ENCODE results near the gene NID2.

NID2 gene

DNA sequence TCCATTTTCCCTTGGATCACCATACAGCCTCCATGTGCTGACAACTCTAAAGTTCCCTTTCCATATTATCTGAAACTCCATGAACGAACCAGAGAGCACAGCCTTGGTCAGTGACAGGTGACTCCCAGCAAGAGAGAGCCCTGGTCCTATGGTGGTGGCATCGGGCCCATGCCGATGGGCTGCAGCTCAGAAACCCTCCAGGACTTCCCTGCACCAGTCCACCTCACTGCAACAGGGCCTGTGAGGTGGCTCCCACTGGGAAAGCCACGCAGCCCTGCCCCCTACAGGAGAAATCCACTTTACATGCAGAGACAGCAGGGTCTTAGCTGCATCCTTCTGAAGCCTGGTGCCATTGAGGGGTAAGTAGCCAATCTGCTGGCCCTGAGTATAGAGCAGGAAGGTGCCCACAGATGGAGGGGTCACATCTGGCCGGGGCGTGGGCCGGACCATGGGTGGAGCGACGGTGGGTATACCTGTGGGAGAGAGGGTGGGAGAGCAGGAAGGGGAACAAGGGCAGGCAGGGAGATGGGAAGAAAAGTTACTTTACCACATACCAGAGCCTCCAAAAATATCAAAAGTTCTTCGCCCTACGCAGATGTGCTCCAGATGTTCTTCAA, 54.8 kb downstream of the NID2 start:
- DNase-seq (ENCODE audit: low read depth), result no peak
- TF ChIP-seq, protein P1, sequence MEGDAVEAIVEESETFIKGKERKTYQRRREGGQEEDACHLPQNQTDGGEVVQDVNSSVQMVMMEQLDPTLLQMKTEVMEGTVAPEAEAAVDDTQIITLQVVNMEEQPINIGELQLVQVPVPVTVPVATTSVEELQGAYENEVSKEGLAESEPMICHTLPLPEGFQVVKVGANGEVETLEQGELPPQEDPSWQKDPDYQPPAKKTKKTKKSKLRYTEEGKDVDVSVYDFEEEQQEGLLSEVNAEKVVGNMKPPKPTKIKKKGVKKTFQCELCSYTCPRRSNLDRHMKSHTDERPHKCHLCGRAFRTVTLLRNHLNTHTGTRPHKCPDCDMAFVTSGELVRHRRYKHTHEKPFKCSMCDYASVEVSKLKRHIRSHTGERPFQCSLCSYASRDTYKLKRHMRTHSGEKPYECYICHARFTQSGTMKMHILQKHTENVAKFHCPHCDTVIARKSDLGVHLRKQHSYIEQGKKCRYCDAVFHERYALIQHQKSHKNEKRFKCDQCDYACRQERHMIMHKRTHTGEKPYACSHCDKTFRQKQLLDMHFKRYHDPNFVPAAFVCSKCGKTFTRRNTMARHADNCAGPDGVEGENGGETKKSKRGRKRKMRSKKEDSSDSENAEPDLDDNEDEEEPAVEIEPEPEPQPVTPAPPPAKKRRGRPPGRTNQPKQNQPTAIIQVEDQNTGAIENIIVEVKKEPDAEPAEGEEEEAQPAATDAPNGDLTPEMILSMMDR (IDR thresholded peaks at IDR 0.05; ENCODE audit: low read length, missing control alignments), result peak; percentile 20
- H3K4me3 ChIP-seq (replicated peaks; ENCODE audit: low read depth, low read length), result no peak overlapping the region

DNA sequence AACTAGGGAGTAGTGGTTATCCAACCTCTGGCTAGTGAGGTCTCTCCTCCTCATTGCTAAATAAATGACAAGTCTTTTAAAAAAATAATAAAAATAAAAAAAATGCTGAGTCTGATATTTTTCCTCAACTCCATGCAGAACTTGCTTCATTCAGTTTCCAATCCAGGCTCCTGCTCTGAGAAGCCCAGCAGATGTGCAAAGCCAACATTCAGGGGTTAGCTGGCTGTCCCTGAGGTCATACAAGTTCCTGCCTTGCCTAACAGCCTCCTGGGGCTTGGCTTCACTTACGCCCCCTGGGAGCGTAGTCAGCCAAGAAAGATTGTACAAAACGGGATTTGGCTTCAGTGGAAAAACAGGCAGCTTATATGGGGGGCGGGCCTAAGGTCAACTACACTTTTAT, 56.2 kb downstream of the NID2 start:
- peak; percentile 80 for DNase-seq (ENCODE audit: low read depth)
- TF ChIP-seq, protein P1 (IDR thresholded peaks at IDR 0.05; ENCODE audit: low read length, missing control alignments), result no peak

GRCh38 chr14:52011523-52011922, 57.3 kb downstream of the NID2 start:
- TF ChIP-seq, protein P1 (IDR thresholded peaks at IDR 0.05; ENCODE audit: low read length, missing control alignments), result no peak
- no peak overlapping the region for H3K4me3 ChIP-seq (replicated peaks; ENCODE audit: low read depth, low read length)
- DNase-seq (ENCODE audit: low read depth), result no peak

More for the DNA sequence above, 56.2 kb downstream of the NID2 start:
- no peak overlapping the region for H3K4me3 ChIP-seq (replicated peaks; ENCODE audit: low read depth, low read length)

DNA sequence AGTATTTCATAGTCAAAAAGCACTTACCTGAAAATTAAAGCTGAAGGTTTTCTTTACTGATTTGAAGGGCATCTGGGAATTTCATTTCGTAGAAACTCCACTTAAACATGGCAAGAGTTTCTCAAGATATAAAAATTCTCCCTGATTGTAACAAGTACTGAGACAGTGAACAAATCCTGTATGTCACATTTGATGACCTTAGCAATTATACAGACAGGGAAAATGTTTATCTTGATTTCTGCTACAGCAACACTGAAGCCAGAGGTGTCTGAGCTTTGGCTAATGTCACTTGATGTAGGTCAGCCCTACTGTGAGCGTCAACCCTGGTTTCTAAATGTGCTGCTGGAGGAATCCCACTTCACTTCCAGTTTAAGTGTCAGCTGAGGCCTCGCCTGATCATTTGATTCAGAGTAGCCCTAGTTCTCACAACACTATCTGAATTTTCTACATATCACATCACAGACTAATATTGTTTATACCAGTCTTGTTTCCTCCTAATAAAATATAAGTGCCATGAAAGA, 58.6 kb downstream of the NID2 start:
- TF ChIP-seq, protein P1 (IDR thresholded peaks at IDR 0.05; ENCODE audit: low read length, missing control alignments), result no peak
- no peak overlapping the region for H3K4me3 ChIP-seq (replicated peaks; ENCODE audit: low read depth, low read length)
- no peak for DNase-seq (ENCODE audit: low read depth)

- TF ChIP-seq, protein P1 (IDR thresholded peaks at IDR 0.05; ENCODE audit: low read length, missing control alignments), result no peak
- no peak for DNase-seq (ENCODE audit: low read depth)
- no peak overlapping the region for H3K4me3 ChIP-seq (replicated peaks; ENCODE audit: low read depth, low read length)
Measured at GRCh38 chr14:52008136-52008535, 60.7 kb downstream of the NID2 start.

- TF ChIP-seq, protein P1 (IDR thresholded peaks at IDR 0.05; ENCODE audit: low read length, missing control alignments), result no peak
- H3K4me3 ChIP-seq (replicated peaks; ENCODE audit: low read depth, low read length), result no peak overlapping the region
- no peak for DNase-seq (ENCODE audit: low read depth)
Measured at GRCh38 chr14:52007637-52008036, 61.2 kb downstream of the NID2 start.

GRCh38 chr14:52007211-52007610, 61.6 kb downstream of the NID2 start:
- no peak for DNase-seq (ENCODE audit: low read depth)
- H3K4me3 ChIP-seq (replicated peaks; ENCODE audit: low read depth, low read length), result no peak overlapping the region
- TF ChIP-seq, protein P1 (IDR thresholded peaks at IDR 0.05; ENCODE audit: low read length, missing control alignments), result no peak

Measured in fibroblast of pulmonary artery (primary cell).